Measurements from ENCODE around the gene SERTAD3.

Gene SERTAD3

GRCh38 chr19:40424637-40425449, 19.3 kb downstream of the SERTAD3 start:
- Histone ChIP-seq H4K20me1 (peaks cover 0 to 43% (median 14%) of the 10 kb centered on the region in 11 experiments; a peak in 13 of 22 replicates), H3K4me3 (peak overlapping the region; percentile 69 to 95 (median 84)), H3K36me3 (peaks cover 11 to 21% (median 18%) of the 10 kb centered on the region in 11 experiments), H3K27ac (peak overlapping the region; percentile 83 to 98 (median 92)), H3K9ac (peak overlapping the region; percentile 82 to 97 (median 92)), H3K27me3 (no peaks in the 10 kb centered on the region), H3K4me1 (peaks cover 35 to 57% (median 48%) of the 10 kb centered on the region in 10 experiments), H3K9me3 (replicated peaks in 1 of 11) (no peaks in the 10 kb centered on the region), H3K4me2 (peak overlapping the region; percentile 82 to 99 (median 96))
- TF ChIP-seq Cebpa-rat (IDR thresholded peaks at IDR 0.05), result no peak

GRCh38 chr19:40423938-40424337, 20.2 kb downstream of the SERTAD3 start:
- Histone ChIP-seq H3K4me3 (peak overlapping the region in 8 of 10 experiments; percentile 71 to 95 (median 84); a peak in 15 of 20 replicates), H3K27me3 (no peaks in the 10 kb centered on the region), H3K9me3 (replicated peaks in 1 of 11) (no peaks in the 10 kb centered on the region), H3K9ac (peak overlapping the region in 10 of 11 experiments; percentile 87 to 97 (median 92); a peak in 15 of 22 replicates), H3K4me1 (peaks cover 36 to 66% (median 54%) of the 10 kb centered on the region in 10 experiments), H3K4me2 (peak overlapping the region; percentile 82 to 99 (median 96); a peak in 20 of 22 replicates), H3K36me3 (peaks cover 11 to 21% (median 18%) of the 10 kb centered on the region in 11 experiments), H4K20me1 (peaks cover 0 to 43% (median 14%) of the 10 kb centered on the region in 11 experiments; a peak in 13 of 22 replicates), H3K27ac (peak overlapping the region in 4 of 11 experiments; percentile 38 to 98 (median 92); a peak in 7 of 22 replicates)
- no peak for TF ChIP-seq Cebpa-rat (IDR thresholded peaks at IDR 0.05)

GRCh38 chr19:40422748-40423566, 21.2 kb downstream of the SERTAD3 start:
- H3K9me3 ChIP-seq (replicated peaks in 1 of 11), result no peaks in the 10 kb centered on the region
- peak overlapping the region in 9 of 11 experiments; percentile 18 to 97 (median 89); a peak in 14 of 22 replicates for H3K9ac ChIP-seq
- peaks cover 0 to 43% (median 14%) of the 10 kb centered on the region in 11 experiments; a peak in 13 of 22 replicates for H4K20me1 ChIP-seq
- H3K4me1 ChIP-seq, result peaks cover 42 to 69% (median 63%) of the 10 kb centered on the region in 10 experiments
- H3K27ac ChIP-seq, result peak overlapping the region in 3 of 11 experiments; percentile 89 to 98 (median 96); a peak in 3 of 22 replicates
- peak overlapping the region in 7 of 11 experiments; percentile 82 to 98 (median 94); a peak in 12 of 22 replicates for H3K4me2 ChIP-seq
- H3K4me3 ChIP-seq, result peak overlapping the region in 2 of 10 experiments; percentile 85 to 95; a peak in 4 of 20 replicates
- no peak for TF ChIP-seq Cebpa-rat (IDR thresholded peaks at IDR 0.05)
- peaks cover 11 to 21% (median 18%) of the 10 kb centered on the region in 11 experiments for H3K36me3 ChIP-seq
- no peaks in the 10 kb centered on the region for H3K27me3 ChIP-seq

GRCh38 chr19:40421993-40422747, 22.0 kb downstream of the SERTAD3 start:
- Histone ChIP-seq H3K4me2 (peak overlapping the region; percentile 80 to 98 (median 95); a peak in 21 of 22 replicates), H3K27ac (peak overlapping the region in 8 of 11 experiments; percentile 78 to 98 (median 90); a peak in 11 of 22 replicates), H4K20me1 (peaks cover 0 to 43% (median 14%) of the 10 kb centered on the region in 11 experiments; a peak in 13 of 22 replicates), H3K9me3 (replicated peaks in 1 of 11) (no peaks in the 10 kb centered on the region), H3K9ac (peak overlapping the region; percentile 78 to 97 (median 85); a peak in 18 of 22 replicates), H3K27me3 (no peaks in the 10 kb centered on the region), H3K4me1 (peaks cover 50 to 76% (median 69%) of the 10 kb centered on the region in 10 experiments), H3K4me3 (peak overlapping the region in 4 of 10 experiments; percentile 54 to 85 (median 66); a peak in 5 of 20 replicates), H3K36me3 (peaks cover 11 to 21% (median 18%) of the 10 kb centered on the region in 11 experiments)
- no peak for TF ChIP-seq Cebpa-rat (IDR thresholded peaks at IDR 0.05)

GRCh38 chr19:40420766-40421765, 23.1 kb downstream of the SERTAD3 start:
- no peaks in the 10 kb centered on the region for H3K27me3 ChIP-seq
- H3K9me3 ChIP-seq (replicated peaks in 1 of 11), result no peaks in the 10 kb centered on the region
- peaks cover 11 to 21% (median 18%) of the 10 kb centered on the region in 11 experiments for H3K36me3 ChIP-seq
- peaks cover 50 to 77% (median 71%) of the 10 kb centered on the region in 10 experiments for H3K4me1 ChIP-seq
- peak overlapping the region; percentile 80 to 98 (median 94) for H3K4me2 ChIP-seq
- H3K4me3 ChIP-seq, result peak overlapping the region; percentile 54 to 85 (median 66)
- H3K27ac ChIP-seq, result peak overlapping the region; percentile 75 to 98 (median 86)
- H3K9ac ChIP-seq, result peak overlapping the region; percentile 78 to 97 (median 85)
- no peak for TF ChIP-seq Cebpa-rat (IDR thresholded peaks at IDR 0.05)
- H4K20me1 ChIP-seq, result peaks cover 0 to 43% (median 14%) of the 10 kb centered on the region in 11 experiments; a peak in 13 of 22 replicates

- Histone ChIP-seq H3K9me3 (replicated peaks in 1 of 11) (no peaks in the 10 kb centered on the region), H4K20me1 (peaks cover 0 to 43% (median 14%) of the 10 kb centered on the region in 11 experiments; a peak in 13 of 22 replicates), H3K4me3 (peak overlapping the region; percentile 54 to 85 (median 66)), H3K4me1 (peaks cover 55 to 83% (median 77%) of the 10 kb centered on the region in 10 experiments), H3K27ac (peak overlapping the region in 10 of 11 experiments; percentile 78 to 98 (median 88); a peak in 18 of 22 replicates), H3K9ac (peak overlapping the region; percentile 78 to 97 (median 85)), H3K27me3 (no peaks in the 10 kb centered on the region), H3K36me3 (peaks cover 11 to 21% (median 18%) of the 10 kb centered on the region in 11 experiments), H3K4me2 (peak overlapping the region; percentile 80 to 98 (median 94))
- TF ChIP-seq Cebpa-rat (IDR thresholded peaks at IDR 0.05), result no peak
Observed at GRCh38 chr19:40420451-40420765, 23.7 kb downstream of the SERTAD3 start.

- H3K4me1 ChIP-seq, result peaks cover 55 to 90% (median 83%) of the 10 kb centered on the region in 10 experiments
- H3K27ac ChIP-seq, result 0 out of 22 replicates have a peak overlapping the region, but pooled peaks of 2 of the 11 experiments have one; percentile 3 to 10
- no peak for TF ChIP-seq Cebpa-rat (IDR thresholded peaks at IDR 0.05)
Observed at GRCh38 chr19:40419780-40420179, 24.4 kb downstream of the SERTAD3 start.

More at GRCh38 chr19:40419780-40420179, 24.4 kb downstream of the SERTAD3 start:
- peaks cover 0 to 38% (median 11%) of the 10 kb centered on the region in 11 experiments; a peak in 13 of 22 replicates for H4K20me1 ChIP-seq
- peaks cover 11 to 21% (median 18%) of the 10 kb centered on the region in 11 experiments for H3K36me3 ChIP-seq
- H3K9me3 ChIP-seq (replicated peaks in 1 of 11), result no peaks in the 10 kb centered on the region
- H3K4me2 ChIP-seq, result peak overlapping the region in 3 of 11 experiments; percentile 89 to 98 (median 96); a peak in 7 of 22 replicates
- H3K9ac ChIP-seq, result no peak overlapping the region; a peak in 2 of 22 replicates
- no peak overlapping the region for H3K4me3 ChIP-seq
- H3K27me3 ChIP-seq, result no peaks in the 10 kb centered on the region

All from BLaER1 treated with 17β-estradiol and CSF1 and Interleukin-3, amounts not matched to agents 10 nM and 100 nM (cell line).